Stimulated activated CD8-positive, alpha-beta memory T cell treated with anti-CD3 and anti-CD28 coated beads, Interleukin-2, amount 100 ng/mL, for 1 hour (primary cell): ENCODE measurements around the gene C19orf81.

Experiments used
- DNase-seq, 2 donors: peaks; one replicate each; pipeline ENCODE4 v3.0.0-alpha.2; 2020; ENCODE audit warnings: low read depth in 2 of 2

The C19orf81 gene

GRCh38 chr19:50679177-50680125, 30.2 kb downstream of the C19orf81 start:
- DNase-seq, result peak; percentile 53

GRCh38 chr19:50686310-50687032, 37.2 kb downstream of the C19orf81 start:
- no peak for DNase-seq

GRCh38 chr19:50688766-50689165, 39.5 kb downstream of the C19orf81 start:
- no peak for DNase-seq

GRCh38 chr19:50690439-50690838, 41.2 kb downstream of the C19orf81 start:
- DNase-seq, result no peak

GRCh38 chr19:50693064-50693975, 44.1 kb downstream of the C19orf81 start:
- no peak for DNase-seq

GRCh38 chr19:50694815-50695145, 45.5 kb downstream of the C19orf81 start:
- no peak for DNase-seq

GRCh38 chr19:50695251-50696093, 46.2 kb downstream of the C19orf81 start:
- no peak for DNase-seq

GRCh38 chr19:50696094-50696483, 46.8 kb downstream of the C19orf81 start:
- no peak for DNase-seq

GRCh38 chr19:50697414-50698124, 48.3 kb downstream of the C19orf81 start:
- no peak for DNase-seq

GRCh38 chr19:50701367-50701985, 52.2 kb downstream of the C19orf81 start:
- no peak for DNase-seq

- DNase-seq, result no peak
Measured at GRCh38 chr19:50702158-50702870, 53.1 kb downstream of the C19orf81 start.

GRCh38 chr19:50702871-50703829, 53.9 kb downstream of the C19orf81 start:
- no peak for DNase-seq

GRCh38 chr19:50703915-50704796, 54.9 kb downstream of the C19orf81 start:
- no peak for DNase-seq

GRCh38 chr19:50705422-50706019, 56.3 kb downstream of the C19orf81 start:
- DNase-seq, result no peak

- DNase-seq, result no peak
Measured at GRCh38 chr19:50706387-50706786, 57.1 kb downstream of the C19orf81 start.

- no peak for DNase-seq
Measured at GRCh38 chr19:50708179-50708879, 59.1 kb downstream of the C19orf81 start.
